Esophagus mucosa (tissue), 1 donor: Measurements from ENCODE around the gene WDR70. TPM values are rescaled to one million over a fixed set of nuclear protein-coding genes. Genes with fewer than 3 reads are reported as not detected.
"Not testable (repeated sequence)": the region's sequence is repeated elsewhere in the genome, so short reads cannot be mapped to it uniquely, and the experiment has no call there.

Experiments
- ATAC-seq: fragments of 200-7000 bp; cut with Tn5 transposase; one replicate; pipeline ENCODE4 v1.9.1; 2020
- total RNA-seq: library from RNA; stranded (reverse); gene quantifications from one replicate; pipeline ENCODE4 v1.2.4, GENCODE V29; 2023
- donor health status: DM: yes; HTN: yes; CAD: no.

Gene WDR70
- total RNA-seq, 1 donor from 2014 or later: 24.7 TPM

- ATAC-seq: no peak
These were observed 392.6 kb downstream of the WDR70 start for GRCh38 chr5:37771731-37772130.

- ATAC-seq: no peak
These were observed 393.1 kb downstream of the WDR70 start for GRCh38 chr5:37772255-37772654.

- no peak for ATAC-seq
These were observed 394.7 kb downstream of the WDR70 start for GRCh38 chr5:37773809-37774208.

GRCh38 chr5:37774912-37775483, 395.9 kb downstream of the WDR70 start:
- ATAC-seq: no peak

- ATAC-seq: no peak
These were observed 397.7 kb downstream of the WDR70 start for GRCh38 chr5:37776826-37777225.

GRCh38 chr5:37777432-37778130, 398.5 kb downstream of the WDR70 start:
- ATAC-seq: no peak

GRCh38 chr5:37781409-37781808, 402.3 kb downstream of the WDR70 start:
- not testable (repeated sequence) for ATAC-seq

GRCh38 chr5:37786416-37786815, 407.3 kb downstream of the WDR70 start:
- ATAC-seq: no peak

GRCh38 chr5:37786862-37787519, 407.9 kb downstream of the WDR70 start:
- ATAC-seq: peak; percentile 48

- no peak for ATAC-seq
These were observed 408.6 kb downstream of the WDR70 start for GRCh38 chr5:37787742-37788141.

GRCh38 chr5:37789991-37790390, 410.9 kb downstream of the WDR70 start:
- no peak for ATAC-seq

GRCh38 chr5:37791321-37791720, 412.2 kb downstream of the WDR70 start:
- no peak for ATAC-seq

- no peak for ATAC-seq
These were observed 414.0 kb downstream of the WDR70 start for GRCh38 chr5:37792975-37793631.

- ATAC-seq: not testable (repeated sequence)
These were observed 416.2 kb downstream of the WDR70 start for GRCh38 chr5:37795292-37795691.

GRCh38 chr5:37796435-37796834, 417.3 kb downstream of the WDR70 start:
- not testable (repeated sequence) for ATAC-seq

GRCh38 chr5:37799865-37800421, 420.8 kb downstream of the WDR70 start:
- ATAC-seq: no peak

- no peak for ATAC-seq
These were observed 422.4 kb downstream of the WDR70 start for GRCh38 chr5:37801521-37801920.

Other genes with a start within 250 kb of the WDR70 start
- 5.7 TPM for gene CPLANE1, start 129.9 kb upstream of the WDR70 start, total RNA-seq
- gene NUP155, start 8.2 kb upstream of the WDR70 start, total RNA-seq: 21.1 TPM